ENCODE results near the gene ZNF605.
"Not testable (repeated sequence)": the region's sequence is repeated elsewhere in the genome, so short reads cannot be mapped to it uniquely, and the experiment has no call there.

Gene ZNF605

DNA sequence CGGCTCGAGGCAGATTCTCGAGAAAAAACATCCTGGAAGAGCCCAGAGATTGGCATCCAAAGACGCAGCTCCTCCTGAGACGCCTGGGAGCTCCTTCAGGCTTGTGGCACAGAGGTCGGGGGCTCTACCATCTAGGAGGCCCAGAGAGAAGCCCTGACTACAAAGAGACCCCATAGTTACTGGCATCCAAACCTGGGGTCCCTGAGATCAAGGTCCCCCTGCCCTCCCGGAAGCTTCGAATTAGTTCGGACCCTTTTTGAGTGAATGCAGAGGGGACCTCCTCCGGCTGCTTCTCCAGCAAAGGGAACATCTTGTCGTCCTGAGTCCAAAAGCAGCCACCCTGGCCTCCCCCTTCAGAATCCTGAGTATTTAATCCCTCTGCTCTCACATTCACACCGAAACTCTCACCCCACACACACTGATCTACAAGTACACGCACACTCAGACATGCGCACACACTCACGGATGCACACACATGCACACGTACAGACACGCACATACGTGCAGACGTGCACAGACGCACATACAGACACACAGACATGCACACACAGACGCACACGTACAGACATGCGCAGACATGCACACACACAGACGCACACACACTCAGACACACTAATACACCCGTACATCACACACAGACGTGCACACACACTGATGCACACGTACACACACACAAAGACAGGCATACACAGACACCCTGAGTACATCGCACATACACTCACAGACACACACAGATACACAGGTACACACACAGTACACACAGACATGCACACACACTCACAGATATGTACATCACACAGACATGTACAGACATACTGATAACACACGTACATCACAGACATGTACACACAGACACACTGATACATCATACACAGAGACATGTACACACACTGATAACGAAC, 5.9 kb downstream of the ZNF605 start:
- no peak for DNase-seq (ENCODE audit: low spot score)

DNA sequence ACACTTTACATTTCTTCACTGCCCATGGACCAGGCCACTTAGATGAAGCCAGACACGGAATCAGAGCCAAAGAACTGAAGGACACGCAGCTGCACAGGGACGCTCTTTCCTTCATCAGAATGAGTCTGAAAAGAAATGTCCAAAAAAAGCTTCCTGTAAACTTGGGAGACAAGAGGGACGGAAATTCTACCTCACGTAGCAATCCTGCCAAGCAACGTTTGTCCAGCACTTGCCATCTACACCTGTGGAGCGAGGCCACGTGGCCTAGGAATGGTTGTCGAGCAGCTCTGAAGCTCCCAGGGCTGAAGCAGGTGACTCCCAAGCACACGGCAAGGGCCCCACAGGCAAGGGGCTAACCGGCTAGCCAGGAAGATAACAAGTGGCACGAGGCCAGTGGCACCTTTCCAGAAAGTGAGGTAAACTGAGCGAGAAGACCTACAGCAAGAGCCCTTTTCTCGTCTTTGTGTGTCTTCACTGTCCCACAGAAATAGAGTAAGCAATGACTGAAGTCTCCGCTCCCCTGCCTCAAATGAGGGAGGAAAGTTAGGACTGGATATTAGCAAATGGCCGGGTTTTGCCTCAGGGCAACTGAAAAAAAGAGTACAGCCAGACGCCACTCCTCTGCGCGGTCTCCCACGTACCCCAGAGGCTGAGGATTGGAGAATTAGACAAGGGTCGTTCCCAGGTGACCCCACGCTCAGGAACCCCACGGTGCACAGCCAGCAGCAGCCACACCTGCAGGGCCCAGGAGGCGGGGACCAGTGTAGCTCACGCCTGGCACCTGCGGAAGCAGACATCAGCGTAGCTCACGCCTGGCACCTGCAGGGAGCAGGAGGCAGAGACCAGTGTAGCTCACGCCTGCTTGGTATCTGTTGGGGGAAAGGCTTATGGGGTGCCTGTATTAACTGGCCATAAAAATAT, 7.7 kb downstream of the ZNF605 start:
- no peak for DNase-seq (ENCODE audit: low spot score)

DNA sequence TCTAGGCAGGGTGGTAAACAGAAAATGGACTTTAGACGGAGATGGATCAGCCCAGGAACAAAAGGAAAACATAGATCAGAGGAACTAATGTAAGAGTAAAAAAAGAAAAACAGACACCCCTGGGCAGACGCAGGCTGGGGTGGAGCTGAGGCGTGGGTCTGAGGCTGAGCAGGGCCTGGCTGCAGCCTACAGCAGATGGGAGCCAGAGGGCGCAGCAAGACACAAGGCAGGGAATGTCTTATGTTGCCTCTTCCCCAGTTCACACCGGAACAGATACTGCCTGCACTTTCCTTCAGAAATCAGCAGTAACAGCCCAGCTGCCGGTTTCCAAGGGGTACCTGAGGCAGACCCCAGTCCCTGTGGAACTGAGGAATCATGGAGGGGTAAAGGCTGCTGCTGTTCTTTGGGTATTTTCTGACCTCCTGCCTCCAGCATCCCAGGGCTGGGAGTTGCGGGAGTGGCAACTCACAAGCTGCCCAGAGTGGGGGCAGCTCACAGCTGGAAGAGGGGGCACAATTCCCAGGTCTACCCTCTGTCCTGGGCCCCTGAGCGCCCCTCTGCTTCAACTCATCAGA, 9.8 kb downstream of the ZNF605 start:
- DNase-seq (ENCODE audit: low spot score): no peak

DNA sequence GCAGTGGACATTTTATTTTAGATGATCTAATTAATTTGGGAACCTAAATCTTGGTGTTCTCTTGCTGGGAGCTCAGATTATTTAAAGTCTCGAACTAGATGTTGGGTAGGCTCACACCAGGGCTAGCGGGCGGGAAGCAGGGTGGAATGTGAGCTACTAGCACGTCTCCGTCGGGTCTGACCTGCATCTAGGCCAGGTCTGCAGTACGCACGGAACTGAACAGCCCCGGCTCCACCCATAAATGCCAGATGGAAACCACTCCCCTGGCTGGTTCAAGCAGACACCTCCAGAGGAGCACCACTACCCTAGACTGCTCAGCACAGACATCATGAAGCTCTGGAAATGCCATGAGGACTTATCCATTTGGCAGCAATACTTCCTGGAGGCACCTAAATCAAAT, 10.3 kb downstream of the ZNF605 start:
- no peak for DNase-seq (ENCODE audit: low spot score)

DNA sequence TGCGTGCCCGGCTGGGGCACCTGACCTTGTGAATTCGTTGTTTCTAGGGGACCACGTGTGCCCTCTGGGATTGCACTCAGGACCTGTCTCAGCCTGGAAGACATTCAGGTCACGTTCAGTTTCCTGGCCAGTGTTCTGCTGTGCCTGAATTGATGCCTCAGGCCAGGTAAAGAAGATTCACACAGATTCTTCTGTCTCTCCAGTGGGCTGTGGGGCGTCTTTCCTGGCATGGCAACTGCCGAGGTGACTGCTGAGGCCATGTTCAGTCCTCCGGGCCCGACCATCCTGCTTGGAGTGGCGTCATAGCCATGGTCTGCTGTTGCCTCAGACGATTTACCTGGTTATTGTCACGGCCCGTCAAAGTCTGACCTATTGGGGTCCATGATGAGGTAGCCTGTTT, 13.5 kb downstream of the ZNF605 start:
- no peak for DNase-seq (ENCODE audit: low spot score)

DNA sequence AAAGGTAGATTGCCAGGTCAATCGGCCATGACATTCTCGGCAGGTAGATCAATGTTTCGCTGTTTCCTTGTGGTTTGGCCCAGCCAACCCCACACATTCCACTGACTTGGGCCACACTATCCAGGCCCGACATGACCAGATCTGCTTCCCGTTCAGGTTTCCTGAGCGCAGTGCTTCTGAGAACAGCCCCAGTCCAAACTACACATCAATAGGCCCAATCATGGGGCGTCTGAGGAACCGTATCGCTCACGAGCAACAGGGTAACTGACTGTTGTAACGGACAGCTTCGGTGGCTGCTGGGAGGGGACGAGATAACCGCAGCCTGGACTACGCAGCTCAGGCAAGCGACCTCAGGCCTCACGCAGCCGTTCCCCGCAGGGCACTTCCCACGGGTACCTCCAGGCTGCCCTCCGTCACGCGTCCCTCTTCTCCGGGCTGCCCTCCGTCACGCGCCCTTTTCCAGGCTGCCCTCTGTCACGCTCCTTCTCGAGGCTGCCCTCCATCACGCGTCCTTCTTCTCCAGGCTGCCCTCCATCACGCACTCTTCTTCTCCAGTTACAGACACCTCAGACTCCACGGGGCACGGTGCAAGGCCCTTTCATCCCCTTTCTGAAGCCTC, 14.7 kb downstream of the ZNF605 start:
- no peak for DNase-seq (ENCODE audit: low spot score)

DNA sequence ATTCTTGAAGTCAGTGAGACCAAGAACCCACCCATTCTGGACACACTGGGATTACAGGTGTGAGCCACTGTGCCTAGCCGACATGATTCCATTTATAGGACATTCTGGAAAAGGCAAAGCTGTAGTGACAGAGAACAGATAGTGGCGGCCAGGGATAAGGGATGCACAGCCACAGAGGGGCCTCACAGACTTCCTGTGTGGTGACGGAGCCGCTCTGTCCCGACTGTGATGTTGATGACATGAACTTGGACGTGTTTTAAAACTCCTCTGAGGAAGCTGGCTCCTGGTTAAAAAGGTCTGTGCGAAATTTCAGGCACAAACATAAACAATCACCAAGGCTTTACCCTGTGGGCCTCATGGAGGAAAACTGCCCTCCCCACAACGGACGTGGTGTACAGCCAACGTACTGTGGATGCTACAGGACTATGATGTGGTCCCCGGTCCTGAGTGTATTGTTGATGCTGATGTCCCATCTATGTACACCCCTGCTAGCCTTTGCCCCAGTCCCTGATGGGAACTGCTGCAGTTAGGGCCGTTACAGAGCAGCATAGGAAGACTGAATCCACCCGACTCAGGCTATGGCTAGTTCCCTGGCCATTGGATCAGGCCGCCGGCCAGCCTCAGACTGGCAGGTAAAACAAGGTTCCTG, 15.9 kb downstream of the ZNF605 start:
- no peak for DNase-seq (ENCODE audit: low spot score)

DNA sequence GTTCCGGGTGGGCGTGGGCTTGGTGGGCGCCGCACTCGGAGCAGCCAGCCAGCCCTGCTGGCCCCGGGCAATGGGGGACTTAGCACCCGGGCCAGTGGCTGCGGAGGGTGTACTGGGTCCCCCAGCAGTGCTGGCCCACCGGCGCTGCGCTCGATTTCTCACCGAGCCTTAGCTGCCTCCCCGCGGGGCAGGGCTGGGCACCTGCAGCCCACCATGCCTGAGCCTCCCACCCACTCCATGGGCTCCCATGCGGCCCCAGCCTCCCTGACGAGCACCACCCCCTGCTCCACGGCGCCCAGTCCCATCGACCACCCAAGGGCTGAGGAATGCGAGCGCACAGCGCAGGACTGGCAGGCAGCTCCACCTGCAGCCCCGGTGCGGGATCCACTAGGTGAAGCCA, 17.3 kb downstream of the ZNF605 start:
- not testable (repeated sequence) for DNase-seq (ENCODE audit: low spot score)

DNA sequence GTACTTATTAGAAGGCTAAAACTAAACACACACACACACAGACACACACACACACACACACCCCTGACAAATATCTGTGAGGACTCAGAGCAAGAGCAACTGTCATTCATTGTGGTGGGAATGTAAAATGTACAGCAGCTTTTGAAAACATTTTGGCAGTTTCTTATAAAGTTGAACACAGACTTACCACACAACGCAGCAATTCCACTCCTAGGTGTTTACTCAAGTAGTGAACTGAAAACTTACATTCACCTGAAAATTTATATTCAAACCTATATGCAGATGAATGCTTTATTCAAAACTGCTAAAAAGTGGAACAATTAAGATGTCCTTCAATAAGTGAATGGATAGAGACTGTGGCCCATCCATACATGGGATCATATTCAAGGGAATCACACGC, 18.6 kb downstream of the ZNF605 start:
- DNase-seq (ENCODE audit: low spot score): no peak

DNA sequence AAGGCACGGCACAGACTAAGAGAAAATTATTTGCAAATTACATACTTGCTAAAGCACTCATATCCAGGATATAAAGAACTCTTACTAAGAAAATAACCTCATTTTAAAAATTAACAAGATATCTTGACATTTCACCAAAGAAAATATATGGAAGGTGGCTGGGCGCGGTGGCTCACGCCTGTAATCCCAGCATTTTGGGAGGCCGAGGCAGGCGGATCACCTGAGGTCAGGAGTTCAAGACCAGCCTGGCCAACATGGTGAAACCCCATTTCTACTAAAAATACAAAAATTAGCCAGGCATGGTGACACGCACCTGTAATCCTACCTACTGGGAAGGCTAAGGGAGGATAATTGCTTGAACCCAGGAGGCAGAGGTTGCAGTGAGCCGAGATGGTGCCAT, 19.2 kb downstream of the ZNF605 start:
- not testable (repeated sequence) for DNase-seq (ENCODE audit: low spot score)

DNA sequence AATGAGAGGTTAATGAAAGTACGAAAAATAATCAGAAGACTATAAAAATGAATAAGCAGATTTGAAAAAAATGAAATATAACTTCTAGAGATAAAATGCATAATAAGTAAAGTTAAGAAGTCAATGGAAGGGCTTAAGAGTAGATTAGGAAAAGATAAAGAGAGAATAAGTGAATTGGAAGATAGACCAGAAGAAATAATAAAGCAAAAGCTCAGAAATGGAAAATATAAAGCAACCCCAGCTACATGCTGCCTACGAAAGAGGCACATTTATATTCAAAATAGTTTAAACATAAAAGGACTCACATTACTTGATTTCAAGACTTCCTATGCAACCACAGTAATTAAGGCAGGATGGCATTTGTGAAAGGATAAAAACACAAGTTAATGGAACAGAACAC, 19.9 kb downstream of the ZNF605 start:
- DNase-seq (ENCODE audit: low spot score): no peak

DNA sequence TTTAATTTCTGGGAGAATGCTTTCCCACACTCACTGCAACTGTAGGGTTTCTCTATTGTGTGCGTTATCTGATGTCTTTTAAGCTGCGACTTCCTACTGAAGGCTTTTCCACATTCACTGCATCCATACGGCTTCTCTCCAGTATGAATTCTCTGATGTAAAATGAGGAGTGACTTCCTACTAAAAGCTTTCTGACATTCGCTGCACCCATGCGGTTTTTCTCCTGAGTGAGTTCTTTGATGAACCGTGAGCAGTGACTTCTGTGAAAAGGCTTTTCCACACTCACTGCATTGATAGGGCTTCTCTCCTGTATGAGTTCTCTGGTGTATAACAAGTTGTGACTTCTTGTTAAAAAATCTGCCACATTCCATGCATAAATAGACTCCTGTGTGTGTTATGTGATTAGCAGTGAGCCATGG, 29.7 kb downstream of the ZNF605 start:
- no peak for DNase-seq (ENCODE audit: low spot score)

DNA sequence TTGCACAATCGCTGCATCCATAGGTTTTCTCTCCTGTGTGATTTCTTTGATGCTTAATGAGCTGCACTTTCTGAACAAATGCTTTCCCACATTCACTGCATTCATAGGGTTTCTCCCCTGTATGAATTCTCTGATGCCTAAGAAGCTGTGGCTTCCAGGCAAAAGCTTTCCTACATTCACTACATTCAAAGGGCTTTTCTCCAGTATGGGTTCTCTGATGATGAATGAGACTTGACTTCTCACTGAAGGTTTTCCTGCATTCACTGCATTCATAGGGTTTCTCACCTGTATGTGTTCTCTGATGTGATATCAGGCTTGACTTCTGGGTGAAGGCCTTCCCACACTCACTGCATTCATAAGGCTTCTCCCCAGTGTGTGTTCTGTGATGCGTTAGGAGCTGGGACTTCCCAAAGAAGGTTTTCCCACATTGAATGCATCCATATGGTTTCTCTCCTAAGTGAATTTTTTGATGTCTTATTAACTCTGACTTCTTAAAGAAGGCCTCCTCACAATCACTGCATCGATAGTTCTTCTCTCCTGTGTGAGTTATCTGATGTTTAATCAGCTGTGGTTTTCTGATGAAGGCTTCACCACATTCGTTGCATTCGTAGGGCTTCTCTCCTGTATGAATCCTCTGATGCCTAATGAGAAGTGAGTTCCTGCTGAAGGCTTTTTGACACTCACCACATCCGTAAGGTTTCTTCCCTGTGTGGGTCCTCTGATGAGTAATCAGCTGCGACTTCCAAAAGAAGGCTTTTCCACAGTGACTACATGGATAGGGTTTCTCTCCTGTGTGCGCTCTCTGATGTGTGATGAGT, 30.3 kb downstream of the ZNF605 start:
- no peak for DNase-seq (ENCODE audit: low spot score)

DNA sequence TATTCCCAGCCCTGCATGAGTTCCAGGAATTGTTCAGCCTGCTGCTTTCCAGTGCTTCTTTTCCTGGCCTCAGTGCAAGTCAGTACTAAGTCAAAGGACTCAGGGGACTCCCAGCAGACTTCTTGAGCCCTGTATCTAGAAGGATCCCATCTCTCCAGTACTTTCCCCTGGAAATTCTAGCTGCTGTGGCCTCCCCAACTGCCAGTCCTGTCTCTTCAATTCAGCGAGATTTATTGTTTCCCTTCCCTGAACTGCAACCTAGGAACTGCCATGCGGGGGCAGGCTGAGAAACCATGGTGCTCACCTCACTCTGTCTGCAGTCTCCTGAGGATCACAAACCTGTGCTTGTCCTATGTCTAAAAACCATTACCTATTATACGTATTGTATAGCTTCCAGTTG, 31.8 kb downstream of the ZNF605 start:
- no peak for DNase-seq (ENCODE audit: low spot score)

DNA sequence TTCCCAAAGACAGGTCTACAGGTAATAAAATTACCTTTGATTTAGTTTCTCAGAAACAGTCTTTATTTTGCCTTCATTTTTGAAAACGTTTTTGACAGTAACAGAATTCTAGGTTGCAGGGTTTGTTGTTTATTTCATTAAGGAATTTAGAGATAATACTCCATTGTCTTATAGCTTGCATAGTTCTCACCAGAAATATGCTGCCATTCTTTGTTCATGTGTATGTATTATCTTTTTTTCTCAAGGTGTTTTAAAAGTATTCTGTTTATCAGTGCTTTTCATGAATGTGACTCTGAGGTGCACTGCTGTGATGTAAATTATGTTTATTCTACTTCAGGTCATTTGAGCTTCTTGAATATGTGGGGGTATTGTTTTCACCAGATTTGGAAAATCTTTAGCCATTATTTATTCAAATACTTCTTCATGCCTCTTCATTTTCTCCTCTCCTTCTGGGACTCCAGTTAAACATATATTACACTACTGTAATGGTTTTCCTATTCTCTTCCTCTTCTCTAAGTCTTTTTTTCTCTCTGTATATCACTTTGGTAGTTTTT, 32.7 kb downstream of the ZNF605 start:
- DNase-seq (ENCODE audit: low spot score): no peak

DNA sequence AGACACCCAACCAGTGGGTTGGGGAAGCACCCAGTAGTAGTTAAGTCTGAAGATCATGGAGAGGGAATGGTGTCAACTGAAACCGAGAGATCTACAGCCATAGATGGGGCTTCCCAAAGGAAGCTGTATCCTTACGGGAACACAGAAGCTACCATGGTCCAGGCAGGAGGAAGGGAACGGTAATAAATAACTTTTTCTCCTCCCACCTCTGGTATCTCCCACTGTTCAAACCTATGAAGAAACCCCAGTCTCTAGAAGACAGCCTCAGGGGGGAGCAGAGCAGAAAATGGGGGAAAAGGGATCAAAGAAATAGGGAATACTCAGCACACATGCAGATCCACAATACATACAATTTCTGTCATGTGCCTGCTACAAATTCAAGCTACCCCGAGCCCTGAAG, 33.4 kb downstream of the ZNF605 start:
- no peak for DNase-seq (ENCODE audit: low spot score)

DNA sequence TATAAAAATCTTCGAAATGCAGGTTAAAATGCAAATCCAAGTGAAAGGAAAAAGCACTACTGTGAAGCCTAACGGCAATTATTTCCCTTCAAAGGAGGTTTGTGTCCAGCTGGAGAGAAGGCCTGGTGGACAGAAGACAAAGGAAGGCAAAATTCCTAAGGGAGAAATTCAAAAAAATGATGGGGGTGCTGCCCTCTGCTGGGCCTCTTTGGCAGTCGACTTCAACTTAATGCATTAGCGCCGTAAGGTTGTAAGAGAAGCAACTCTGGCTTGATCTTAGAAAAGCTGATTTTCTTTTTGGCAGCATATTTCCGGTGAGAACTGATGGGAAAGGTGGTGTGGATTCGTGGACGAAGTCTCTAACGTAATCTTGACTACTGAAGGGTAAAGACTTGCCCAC, 34.4 kb downstream of the ZNF605 start:
- DNase-seq (ENCODE audit: low spot score): no peak

DNA sequence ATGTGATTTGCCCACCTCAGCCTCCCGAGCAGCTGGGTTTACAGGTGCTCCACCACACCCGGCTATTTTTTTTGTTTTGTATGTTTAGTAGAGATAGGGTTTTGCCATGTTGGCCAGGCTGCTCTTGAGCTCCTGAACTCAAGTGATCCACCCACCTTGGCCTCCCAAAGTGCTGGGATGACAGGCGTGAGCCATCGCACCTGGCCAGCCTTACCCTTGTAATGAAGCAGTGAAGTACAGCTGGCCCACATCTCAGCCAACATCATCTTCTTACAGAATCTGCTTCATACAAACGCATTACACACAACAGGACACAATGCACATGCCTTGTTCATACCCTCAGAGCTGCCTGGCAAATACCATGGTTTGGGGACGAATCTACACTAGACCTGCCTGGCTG, 37.4 kb downstream of the ZNF605 start:
- DNase-seq (ENCODE audit: low spot score): no peak

DNA sequence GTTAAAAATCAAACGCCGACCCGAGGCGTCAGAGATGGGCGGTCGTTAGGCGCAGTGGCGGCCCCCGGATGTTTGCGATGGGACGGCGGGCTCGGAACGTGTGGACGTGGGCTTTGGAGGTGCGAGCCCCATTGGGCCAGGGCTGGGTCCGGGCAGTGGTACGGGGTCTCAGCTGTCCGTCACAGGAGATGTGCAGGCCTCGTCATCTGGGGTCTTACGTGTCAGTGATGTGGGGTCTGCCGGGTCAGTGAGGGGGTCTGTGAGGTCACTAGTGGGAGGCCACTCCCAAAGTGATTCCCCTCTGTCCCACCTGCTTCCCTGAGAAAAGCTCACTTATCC, 47.1 kb downstream of the ZNF605 start:
- no peak for DNase-seq (ENCODE audit: low spot score)

DNA sequence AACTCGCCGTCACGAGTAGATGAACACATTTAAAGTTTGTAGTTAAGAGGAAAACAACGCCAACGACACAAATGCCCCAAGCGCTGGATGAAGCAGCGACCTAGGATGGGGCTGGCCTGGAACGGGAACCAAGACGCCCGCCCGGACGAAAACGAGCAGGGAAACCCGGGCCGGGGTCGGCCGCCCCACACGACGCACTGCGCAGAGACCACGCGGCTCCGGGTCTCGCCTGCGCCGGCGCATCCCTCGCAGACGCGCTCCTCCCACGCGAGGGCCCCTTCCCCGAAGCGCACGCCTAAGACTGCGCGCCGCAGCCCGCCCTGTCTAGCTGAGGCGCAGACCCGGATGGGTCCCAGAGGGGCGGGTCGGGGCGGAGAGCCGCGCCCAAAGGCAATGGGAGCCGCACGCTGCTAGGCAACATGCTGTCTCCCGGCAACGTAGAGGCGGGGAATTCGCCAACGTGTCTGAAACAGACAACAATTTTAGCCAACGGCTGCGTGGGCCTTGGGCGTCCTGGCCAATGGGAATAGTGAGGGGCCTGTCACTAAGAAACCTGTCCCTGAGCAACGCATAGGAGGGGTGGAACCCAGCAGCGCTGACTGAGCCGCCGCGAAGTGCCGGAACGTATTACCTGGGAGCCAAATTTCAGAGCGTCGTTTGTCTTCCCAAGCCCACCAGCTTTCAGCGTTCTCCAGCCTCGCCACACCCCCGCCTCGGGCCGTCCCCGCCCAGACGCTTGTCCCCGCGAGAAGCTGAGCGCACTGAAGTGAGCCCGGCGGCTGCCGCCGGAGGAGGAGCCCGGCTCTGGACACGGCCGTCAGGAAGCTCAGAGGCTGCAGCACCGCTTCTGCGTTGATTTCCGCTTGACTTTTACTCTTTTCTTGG, 47.7 kb downstream of the ZNF605 start:
- DNase-seq (ENCODE audit: low spot score): peak; percentile 89
